Measurements from ENCODE around the gene SERPINB8.
A peak's percentile ranks its signal among the peaks of the same experiment; 100 is the strongest.

Gene SERPINB8

DNA sequence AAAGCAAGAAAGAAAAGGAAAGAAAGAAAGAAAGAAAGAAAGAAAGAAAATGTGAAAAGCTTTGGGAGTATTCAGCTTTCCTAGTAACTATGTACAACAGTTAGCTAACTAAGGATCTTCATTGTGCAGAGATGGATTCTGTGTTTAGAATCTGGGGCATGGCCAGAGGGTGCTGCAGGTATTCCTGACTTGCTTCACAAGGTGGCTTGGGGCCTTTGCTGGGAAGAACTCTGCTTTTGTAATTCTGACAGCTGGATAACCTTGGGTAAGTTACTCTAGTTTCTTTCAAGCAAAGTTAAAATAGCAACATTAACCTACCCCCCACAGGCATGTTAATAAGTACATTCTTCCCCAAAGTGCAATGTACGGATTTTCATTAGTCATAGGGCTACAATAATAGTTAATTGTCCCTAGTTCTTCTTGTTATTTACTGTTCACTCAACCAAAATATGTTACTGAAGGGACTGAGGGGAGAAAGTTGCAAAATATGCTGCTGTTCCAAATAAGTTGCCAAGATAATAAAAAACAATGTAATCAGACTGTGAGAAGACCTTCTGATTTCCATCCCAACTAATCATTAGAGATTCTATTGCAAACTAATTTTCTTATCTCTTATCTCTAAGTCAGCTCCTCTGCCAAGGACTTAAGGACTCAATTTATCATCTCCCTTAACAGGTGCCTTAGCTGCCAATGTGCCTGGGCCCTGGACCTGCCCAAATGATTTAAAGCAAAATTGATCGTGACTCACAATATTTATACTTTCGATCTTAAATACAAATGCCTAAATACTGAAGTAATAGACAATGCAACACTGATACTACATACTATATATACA lies 50.3 kb downstream of the SERPINB8 start:
- DNase-seq, result no peak

DNA sequence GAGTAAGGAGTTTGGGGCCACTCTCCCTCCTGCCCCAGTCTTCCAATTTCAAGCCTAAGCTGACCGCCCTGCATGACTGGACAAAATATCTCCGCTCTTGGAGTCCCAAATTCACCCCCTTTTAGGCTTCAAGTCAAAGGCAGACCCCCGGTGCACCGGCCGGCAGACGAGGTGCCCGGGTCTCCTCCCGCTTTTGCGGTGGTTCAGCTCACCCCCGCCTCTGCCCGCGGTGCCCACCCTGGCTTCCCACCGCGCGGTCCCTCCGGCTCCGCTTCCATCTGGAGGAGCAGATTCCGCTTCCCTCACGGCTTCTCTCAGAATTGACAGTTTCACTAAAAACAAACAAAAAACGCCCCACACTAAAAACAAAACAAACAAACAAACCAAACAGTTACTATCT lies 56.5 kb downstream of the SERPINB8 start:
- no peak for DNase-seq

DNA sequence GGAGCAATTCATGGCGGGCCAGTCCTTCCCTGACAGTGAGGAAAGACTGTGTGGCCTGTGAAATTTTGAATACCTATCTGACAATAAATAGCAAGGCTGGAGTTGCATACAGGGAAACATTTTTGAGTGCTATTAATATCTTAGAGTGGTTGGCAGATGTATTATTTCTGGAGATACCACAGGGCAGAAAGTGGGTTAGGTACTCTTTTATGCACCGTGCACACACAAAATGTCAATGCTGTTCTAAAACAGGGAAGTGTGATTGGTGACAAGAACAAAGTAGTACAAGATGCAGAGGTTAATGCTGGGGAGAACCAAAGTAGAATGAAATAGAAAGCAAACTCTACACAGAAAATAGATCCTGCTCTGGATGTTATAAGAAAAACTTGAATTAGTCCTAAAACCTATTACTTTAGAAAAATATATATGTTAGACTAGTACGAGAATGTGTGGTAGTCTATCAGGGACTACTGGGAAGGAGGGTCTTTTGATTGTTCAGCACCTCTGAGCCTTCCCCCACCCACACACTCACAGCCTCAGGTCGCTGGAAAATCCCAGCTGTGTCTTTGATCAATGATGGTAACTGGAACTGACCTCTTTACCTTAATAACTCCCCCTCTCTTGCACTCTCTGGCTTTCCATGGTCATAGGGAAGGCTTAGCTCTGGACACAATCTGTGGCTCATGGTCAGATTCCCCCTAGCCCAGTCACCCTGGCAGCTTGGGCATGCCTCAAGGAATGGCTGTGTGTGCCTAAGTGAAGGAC lies 58.2 kb downstream of the SERPINB8 start:
- no peak for DNase-seq

DNA sequence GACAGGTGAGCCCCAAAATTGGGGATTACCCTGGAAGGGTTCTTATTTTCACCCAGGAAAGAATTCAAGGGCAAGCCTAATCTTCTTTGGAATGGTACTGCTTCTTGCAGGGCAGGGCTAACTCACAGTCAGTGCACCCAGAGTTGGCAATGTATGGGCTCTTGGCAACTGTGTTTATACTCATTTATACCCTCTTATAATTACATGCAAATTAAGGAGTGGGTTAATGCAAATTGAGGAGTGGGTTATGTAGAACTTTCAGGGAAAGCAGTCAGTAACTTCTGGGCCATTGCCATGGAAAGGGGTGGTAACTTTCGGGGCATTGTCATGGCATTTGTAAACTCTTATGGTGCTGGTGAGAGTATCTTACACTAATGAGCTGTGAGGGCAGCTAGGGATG lies 59.2 kb downstream of the SERPINB8 start:
- DNase-seq, result no peak

DNA sequence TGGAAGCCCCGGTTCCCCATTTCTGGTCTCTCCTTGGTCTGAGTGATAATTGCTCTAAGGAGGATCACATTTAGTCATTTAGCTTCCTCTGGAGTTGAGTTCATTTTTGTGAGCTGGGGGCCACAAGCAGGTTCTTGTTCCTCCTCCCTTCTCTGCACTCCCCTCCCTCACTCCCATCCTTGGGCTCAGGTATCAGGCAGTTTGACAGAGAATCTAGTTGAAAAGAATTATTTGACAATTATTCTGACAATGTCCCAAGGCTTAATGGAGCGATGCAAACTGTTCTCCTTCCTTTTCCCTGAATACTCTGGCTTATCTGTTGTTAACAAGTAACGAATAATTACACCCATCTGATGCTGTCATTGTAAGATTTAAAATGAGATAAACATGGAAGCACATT lies 61.5 kb downstream of the SERPINB8 start:
- no peak for DNase-seq

DNA sequence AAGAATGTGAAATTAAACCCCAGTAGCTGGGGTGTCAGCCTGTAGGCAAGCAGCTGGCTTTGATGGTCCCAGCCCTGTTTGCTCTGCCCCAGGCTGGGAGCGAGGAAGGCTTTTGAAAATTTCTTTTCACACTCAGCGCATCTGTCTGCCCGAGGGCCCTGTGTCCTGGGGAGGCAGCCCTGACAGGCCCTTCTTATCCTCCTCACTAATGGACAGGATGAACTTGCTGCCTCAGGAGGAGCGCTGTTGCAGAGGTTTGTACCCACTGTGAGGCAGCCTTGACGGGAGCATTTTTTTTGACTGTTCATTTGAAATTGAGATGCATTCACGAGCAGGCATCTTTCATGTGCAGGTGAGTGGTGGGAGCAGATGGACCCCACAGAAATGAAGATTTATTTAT lies 62.4 kb downstream of the SERPINB8 start:
- no peak for DNase-seq

DNA sequence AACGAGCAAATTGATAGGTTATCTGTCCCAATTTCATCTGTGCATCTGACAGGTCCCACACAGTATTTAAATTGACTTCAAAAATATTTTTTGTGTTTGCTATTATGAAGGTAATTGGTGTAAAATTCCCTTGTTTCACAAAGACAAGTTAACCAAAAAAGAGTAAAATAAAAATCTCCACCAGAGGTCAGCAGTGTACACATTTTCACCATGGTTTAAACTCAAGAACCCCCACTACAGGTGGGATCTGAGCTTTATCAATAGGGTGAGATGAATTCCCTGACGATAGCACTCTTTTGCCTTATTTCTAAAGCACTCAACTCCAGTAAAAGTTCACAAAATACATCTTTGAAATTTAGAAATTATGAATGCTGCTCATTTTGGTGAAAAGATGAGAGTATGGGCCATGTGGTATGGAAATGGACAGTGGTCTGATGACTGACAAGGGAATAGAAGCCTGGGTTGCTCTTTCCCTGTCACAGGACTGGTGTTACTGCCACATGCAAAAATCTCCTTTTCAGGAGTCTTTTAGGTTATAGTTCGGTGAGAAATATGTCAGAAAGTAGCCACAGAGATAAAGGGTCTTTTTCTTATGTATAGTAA lies 68.0 kb downstream of the SERPINB8 start:
- DNase-seq, result peak; percentile 34

All from midbrain (tissue), 1 donor.